CD4-positive, alpha-beta T cell (primary cell): ENCODE data around the gene TFPI. TPM values are rescaled to one million over a fixed set of nuclear protein-coding genes. Genes with fewer than 3 reads are reported as not detected.

ENCODE experiments used
- ATAC-seq: fragments of 200-7000 bp; cut with Tn5 transposase; one replicate; pipeline ENCODE4 v1.10.0; 2022; ENCODE audit warnings: mild to moderate bottlenecking; ENCODE audit not compliant: poor library complexity
- CTCF ChIA-PET: fragments of 350-600 bp; sonication (Branson Sonifier 250); formaldehyde crosslinking; loops from one replicate; lab custom pipeline; 2021; ENCODE audit warnings: antibody characterized with exemption, inconsistent platforms; lab: Charles Lee
- POLR2A ChIA-PET: fragments of 350-600 bp; sonication (Branson Sonifier 250); formaldehyde crosslinking; loops from one replicate; lab custom pipeline; 2021; ENCODE audit warnings: antibody characterized with exemption, inconsistent platforms; lab: Charles Lee
- DNase-seq, 14 experiments: peaks; one replicate each; pipeline ENCODE4 v3.0.0-alpha.2; 2013 to 2020; ENCODE audit warnings: mixed read lengths in 2 of 14
- H3K27ac ChIP-seq, 2 donors: one replicate each; pipeline versions ENCODE4 v1.5.1 to v1.7.0; 2013; ENCODE audit warnings: low read length in 2 of 2, low read depth in 1 of 2, mild to moderate bottlenecking in 1 of 2
- H3K27me3 ChIP-seq, 2 experiments: 1 replicate in 1 of 2; 2 replicates in 1 of 2; pipeline versions ENCODE4 v1.6.1 to v1.7.0; 2013; ENCODE audit warnings: low read length in 2 of 2, control low read depth in 1 of 2, mild to moderate bottlenecking in 1 of 2, moderate library complexity in 1 of 2; ENCODE audit not compliant: insufficient read depth in 2 of 2, control insufficient read depth in 1 of 2
- H3K36me3 ChIP-seq: one replicate; pipeline ENCODE4 v1.6.1; 2013; ENCODE audit warnings: low read length, control low read depth; ENCODE audit not compliant: insufficient read depth
- H3K4me1 ChIP-seq: one replicate; pipeline ENCODE4 v1.6.1; 2013; ENCODE audit warnings: low read length, control low read depth; ENCODE audit not compliant: insufficient read depth
- H3K4me3 ChIP-seq: one replicate; pipeline ENCODE4 v1.5.1; 2013; ENCODE audit warnings: mild to moderate bottlenecking, low read length, moderate library complexity
- H3K9me3 ChIP-seq, 2 experiments: 1 replicate in 1 of 2; 2 replicates in 1 of 2; pipeline versions ENCODE4 v1.6.1 to v1.7.0; 2013; ENCODE audit warnings: low read length in 2 of 2, mild to moderate bottlenecking in 2 of 2, control low read depth in 1 of 2, moderate library complexity in 1 of 2; ENCODE audit not compliant: control insufficient read depth in 1 of 2, insufficient read depth in 1 of 2
- H3K27ac Mint-ChIP-seq: one replicate; pipeline ENCODE4 v1.8.0; 2020; ENCODE audit warnings: mixed read lengths
- H3K27me3 Mint-ChIP-seq: one replicate; pipeline ENCODE4 v1.8.0; 2021; ENCODE audit warnings: mixed read lengths
- H3K36me3 Mint-ChIP-seq: one replicate; pipeline ENCODE4 v1.8.0; 2021; ENCODE audit warnings: low read depth, mixed read lengths
- H3K4me1 Mint-ChIP-seq: one replicate; pipeline ENCODE4 v1.8.0; 2021; ENCODE audit warnings: low read depth, mixed read lengths
- H3K4me3 Mint-ChIP-seq: one replicate; pipeline ENCODE4 v1.8.0; 2020; ENCODE audit warnings: mild to moderate bottlenecking, mixed read lengths
- H3K9me3 Mint-ChIP-seq: one replicate; pipeline ENCODE4 v1.8.0; 2020; ENCODE audit warnings: mixed read lengths
- intact Hi-C, 2 experiments: fragments of 100-400 bp; cut with DNase I in 1 of 2; cut with micrococcal nuclease in 1 of 2; formaldehyde crosslinking; loops; one replicate each; pipeline versions ENCODE4 v1.15.1 to v1.9.0; 2023 to 2025; cut with DNase I, micrococcal nuclease
- total RNA-seq, 174 experiments: library from RNA in 2 of 174; stranded (reverse) in 2 of 174; gene quantifications; one replicate each; pipeline ENCODE4 v1.2.3 and lab custom pipeline; 2021 to 2026
- TF ChIP-seq, protein P1 (sequence below): fragments of 200-600 bp; IDR thresholded peaks from one replicate; pipeline ENCODE4 v1.8.0; 2022; ENCODE audit warnings: antibody characterized with exemption, mild to moderate bottlenecking

TFPI gene
- total RNA-seq, 2 experiments from 2014 or later = 0.17 TPM; not detected in 1

DNA sequence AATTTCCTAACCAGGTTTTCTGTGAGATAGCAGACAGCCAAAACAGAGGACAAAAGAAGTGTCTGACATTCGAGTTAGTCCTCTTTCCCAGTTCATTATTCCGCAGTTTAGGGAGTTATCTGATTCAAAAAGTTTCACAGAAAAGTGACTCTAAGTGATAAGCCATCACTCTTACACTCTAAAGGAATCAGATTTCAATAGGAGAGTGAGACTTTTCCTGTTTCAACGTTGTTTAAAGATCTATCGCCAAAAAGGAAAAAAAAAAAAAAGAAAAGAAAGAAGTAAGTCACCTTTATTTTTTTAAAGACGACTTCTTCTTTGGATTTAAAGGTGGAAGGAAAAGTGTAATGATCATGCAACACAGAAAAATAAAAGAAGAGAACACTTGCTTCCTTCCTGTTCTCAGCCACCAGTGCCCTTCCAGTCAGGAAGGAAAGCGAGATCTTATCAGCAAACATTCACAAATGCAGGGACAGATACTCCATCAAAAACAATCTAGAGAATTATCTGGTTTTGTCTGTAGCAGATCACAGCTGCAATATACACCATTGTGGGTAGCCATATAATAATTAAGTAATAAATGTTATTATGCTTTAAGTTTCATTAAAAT is 49.8 kb downstream of the TFPI start:
- ChIA-PET POLR2A (no interaction called here), CTCF (no interaction called here)
- ATAC-seq (no peak), DNase-seq (no peak)
- H3K4me1 ChIP-seq = no peaks in the 10 kb centered on the region
- Mint-ChIP-seq H3K36me3 (no peaks in the 10 kb centered on the region), H3K4me3 (no peak overlapping the region), H3K4me1 (peaks cover 5% of the 10 kb centered on the region), H3K27me3 (no peaks in the 10 kb centered on the region), H3K27ac (no peak overlapping the region), H3K9me3 (no peaks in the 10 kb centered on the region)
- TF ChIP-seq, protein P1, sequence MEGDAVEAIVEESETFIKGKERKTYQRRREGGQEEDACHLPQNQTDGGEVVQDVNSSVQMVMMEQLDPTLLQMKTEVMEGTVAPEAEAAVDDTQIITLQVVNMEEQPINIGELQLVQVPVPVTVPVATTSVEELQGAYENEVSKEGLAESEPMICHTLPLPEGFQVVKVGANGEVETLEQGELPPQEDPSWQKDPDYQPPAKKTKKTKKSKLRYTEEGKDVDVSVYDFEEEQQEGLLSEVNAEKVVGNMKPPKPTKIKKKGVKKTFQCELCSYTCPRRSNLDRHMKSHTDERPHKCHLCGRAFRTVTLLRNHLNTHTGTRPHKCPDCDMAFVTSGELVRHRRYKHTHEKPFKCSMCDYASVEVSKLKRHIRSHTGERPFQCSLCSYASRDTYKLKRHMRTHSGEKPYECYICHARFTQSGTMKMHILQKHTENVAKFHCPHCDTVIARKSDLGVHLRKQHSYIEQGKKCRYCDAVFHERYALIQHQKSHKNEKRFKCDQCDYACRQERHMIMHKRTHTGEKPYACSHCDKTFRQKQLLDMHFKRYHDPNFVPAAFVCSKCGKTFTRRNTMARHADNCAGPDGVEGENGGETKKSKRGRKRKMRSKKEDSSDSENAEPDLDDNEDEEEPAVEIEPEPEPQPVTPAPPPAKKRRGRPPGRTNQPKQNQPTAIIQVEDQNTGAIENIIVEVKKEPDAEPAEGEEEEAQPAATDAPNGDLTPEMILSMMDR = no peak
- H3K27me3 ChIP-seq = no peaks in the 10 kb centered on the region
- H3K9me3 ChIP-seq = no peaks in the 10 kb centered on the region
- no peak overlapping the region for H3K27ac ChIP-seq
- H3K36me3 ChIP-seq = no peaks in the 10 kb centered on the region
- intact Hi-C loops = loop anchor here (5.0 to 10.0 kb wide), 2 partner anchors 1908 to 1910 kb away; no protein-coding TSS in a partner anchor
- H3K4me3 ChIP-seq = no peak overlapping the region

- POLR2A ChIA-PET = no interaction called here
- H3K4me1 Mint-ChIP-seq = peaks cover 5% of the 10 kb centered on the region
- intact Hi-C loops = loop anchor here (5.0 to 10.0 kb wide), 2 partner anchors 1909 to 1911 kb away; no protein-coding TSS in a partner anchor
- Histone ChIP-seq H3K27me3 (no peaks in the 10 kb centered on the region), H3K4me3 (no peak overlapping the region), H3K9me3 (no peaks in the 10 kb centered on the region), H3K36me3 (no peaks in the 10 kb centered on the region), H3K27ac (no peak overlapping the region), H3K4me1 (no peaks in the 10 kb centered on the region)
- no peaks in the 10 kb centered on the region for H3K27me3 Mint-ChIP-seq
- no peaks in the 10 kb centered on the region for H3K36me3 Mint-ChIP-seq
- TF ChIP-seq, protein P1 = no peak
- H3K9me3 Mint-ChIP-seq = no peaks in the 10 kb centered on the region
- no peak overlapping the region for H3K4me3 Mint-ChIP-seq
- CTCF ChIA-PET = no interaction called here
- ATAC-seq = no peak
- no peak overlapping the region for H3K27ac Mint-ChIP-seq
- no peak for DNase-seq
These were observed 50.5 kb downstream of the TFPI start for GRCh38 chr2:187503700-187504099.

GRCh38 chr2:187502467-187502866 is 51.8 kb downstream of the TFPI start:
- ChIA-PET CTCF (no interaction called here), POLR2A (no interaction called here)
- Histone ChIP-seq H3K27me3 (no peaks in the 10 kb centered on the region), H3K9me3 (no peaks in the 10 kb centered on the region), H3K36me3 (no peaks in the 10 kb centered on the region), H3K4me1 (no peaks in the 10 kb centered on the region), H3K4me3 (no peak overlapping the region), H3K27ac (no peak overlapping the region)
- no peaks in the 10 kb centered on the region for H3K36me3 Mint-ChIP-seq
- ATAC-seq = no peak
- H3K4me1 Mint-ChIP-seq = peaks cover 5% of the 10 kb centered on the region
- no peaks in the 10 kb centered on the region for H3K9me3 Mint-ChIP-seq
- H3K27ac Mint-ChIP-seq = no peak overlapping the region
- DNase-seq = no peak
- no peak overlapping the region for H3K4me3 Mint-ChIP-seq
- TF ChIP-seq, protein P1 = no peak
- H3K27me3 Mint-ChIP-seq = no peaks in the 10 kb centered on the region
- intact Hi-C loops = loop anchor here (5.0 to 10.0 kb wide), 2 partner anchors 1910 to 1912 kb away; no protein-coding TSS in a partner anchor
